Measurements from ENCODE around the gene BTN1A1.
A peak's percentile ranks its signal among the peaks of the same experiment; 100 is the strongest.

Gene BTN1A1

DNA sequence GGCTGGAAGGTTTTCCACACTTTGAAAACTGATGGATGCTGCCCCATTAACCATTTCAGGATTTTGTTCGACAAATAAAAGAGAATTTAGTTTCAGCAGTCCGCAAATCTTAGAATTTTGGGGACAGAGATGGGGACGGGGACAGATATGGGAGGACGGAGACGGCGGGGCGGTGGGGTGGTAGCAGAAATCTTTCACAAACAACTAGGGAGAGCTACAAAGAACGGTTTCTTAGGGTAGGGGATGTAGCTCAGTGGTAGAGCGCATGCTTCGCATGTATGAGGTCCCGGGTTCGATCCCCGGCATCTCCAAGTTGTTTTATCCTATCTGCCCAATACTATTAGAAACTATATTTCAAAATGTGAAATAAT lies 53.1 kb downstream of the BTN1A1 start (continued):
- TF ChIP-seq ZNF660 (tag by site-specific recombination; IDR thresholded peaks at IDR 0.05) (peak; percentile 21; the same call in 1 of the 2 replicates), ZNF501 (tag by site-specific recombination; IDR thresholded peaks at IDR 0.05) (no peak), KLF9 (tag by site-specific recombination; IDR thresholded peaks at IDR 0.05; ENCODE audit: low read depth) (0 out of 2 replicates have a peak, but pooled peaks have one; percentile 4), ZNF10 (tag by site-specific recombination; IDR thresholded peaks at IDR 0.05) (peak; percentile 84), ZSCAN16 (tag by site-specific recombination; IDR thresholded peaks at IDR 0.05) (no peak), ZNF184 (tag by site-specific recombination; IDR thresholded peaks at IDR 0.05) (0 out of 2 replicates have a peak, but pooled peaks have one; percentile 22), ZNF585B (tag by site-specific recombination; IDR thresholded peaks at IDR 0.05) (no peak), ZNF292 (tag by site-specific recombination; IDR thresholded peaks at IDR 0.05; ENCODE audit: borderline replicate concordance, low read depth) (no peak), ZNF335 (tag by site-specific recombination; conservative IDR thresholded peaks at IDR 0.05) (0 out of 2 replicates have a peak, but pooled peaks have one; percentile 32)
- TF ChIP-seq, protein P1, sequence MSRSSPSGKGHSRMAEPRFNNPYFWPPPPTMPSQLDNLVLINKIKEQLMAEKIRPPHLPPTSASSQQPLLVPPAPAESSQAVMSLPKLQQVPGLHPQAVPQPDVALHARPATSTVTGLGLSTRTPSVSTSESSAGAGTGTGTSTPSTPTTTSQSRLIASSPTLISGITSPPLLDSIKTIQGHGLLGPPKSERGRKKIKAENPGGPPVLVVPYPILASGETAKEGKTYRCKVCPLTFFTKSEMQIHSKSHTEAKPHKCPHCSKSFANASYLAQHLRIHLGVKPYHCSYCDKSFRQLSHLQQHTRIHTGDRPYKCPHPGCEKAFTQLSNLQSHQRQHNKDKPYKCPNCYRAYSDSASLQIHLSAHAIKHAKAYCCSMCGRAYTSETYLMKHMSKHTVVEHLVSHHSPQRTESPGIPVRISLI (tag by site-specific recombination; IDR thresholded peaks at IDR 0.05), result no peak; the same call in 1 of the 2 replicates

DNA sequence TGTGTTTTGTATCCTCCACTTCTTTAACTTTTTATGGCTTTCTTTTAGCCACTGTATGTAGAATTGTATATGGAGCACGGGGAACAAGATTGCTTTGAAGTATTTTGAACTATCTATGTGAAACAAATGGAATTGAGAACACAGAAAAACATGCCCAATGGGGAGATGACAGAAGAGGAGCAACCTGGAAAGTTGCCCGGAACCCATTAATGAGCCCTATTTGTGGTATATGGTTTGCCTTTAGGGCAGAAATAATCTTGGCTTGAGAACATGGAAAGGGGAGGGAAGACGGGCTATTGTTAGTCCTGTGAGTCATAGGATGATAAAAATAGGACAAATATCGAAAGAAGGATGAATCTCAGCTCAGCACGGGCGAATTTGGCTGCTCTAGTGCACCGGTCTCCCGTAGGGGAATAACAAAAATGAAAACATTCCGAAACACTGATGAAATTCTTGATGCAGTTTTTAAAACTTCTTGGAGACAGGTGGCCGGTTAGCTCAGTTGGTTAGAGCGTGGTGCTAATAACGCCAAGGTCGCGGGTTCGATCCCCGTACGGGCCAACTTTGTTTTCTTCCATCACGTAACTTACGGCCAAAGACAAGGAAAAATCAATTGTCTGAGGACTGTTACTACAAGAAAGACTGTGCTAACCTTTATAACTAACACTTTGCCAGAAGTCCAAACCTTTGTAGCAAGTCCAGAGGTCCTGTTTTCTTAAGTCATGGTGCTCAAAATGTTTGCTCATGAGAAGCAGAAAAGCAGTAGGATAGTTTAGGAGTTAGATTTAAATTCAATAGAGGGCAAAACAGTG lies 53.7 kb downstream of the BTN1A1 start:
- H3K4me3 ChIP-seq (ENCODE audit: low read depth, low read length), result peak overlapping the region; percentile 71
- CTCF ChIA-PET, result interaction anchor here (0.8 to 3.3 kb wide), 6 partner anchors 14 to 212 kb away, joined by 3 to 9 read pairs (median 5); partner anchors contain the start of gene HMGN4
- H3K27ac ChIP-seq (ENCODE audit: extremely low read depth, low read depth, low read length), result peak overlapping the region; percentile 60
- POLR2A ChIA-PET, result interaction anchor here (0.6 to 3.6 kb wide), 5 partner anchors 15 to 212 kb away, joined by 4 to 29 read pairs (median 7); partner anchors contain the start of genes BTN2A2 and HMGN4
- H3K4me1 ChIP-seq (ENCODE audit: control insufficient read depth, insufficient read depth, low read length), result no peaks in the 10 kb centered on the region
- no peaks in the 10 kb centered on the region for H3K36me3 ChIP-seq (ENCODE audit: control insufficient read depth in 2 of 2, insufficient read depth in 1 of 2, low read length in 2 of 2)
- no peaks in the 10 kb centered on the region for H3K9me3 ChIP-seq (ENCODE audit: control insufficient read depth, insufficient read depth, low read depth, low read length)
- TF ChIP-seq MYNN (tag by site-specific recombination; IDR thresholded peaks at IDR 0.05; ENCODE audit: borderline replicate concordance) (no peak), SCRT1 (tag by site-specific recombination; IDR thresholded peaks at IDR 0.05; ENCODE audit: borderline replicate concordance) (no peak), GFI1B (tag by site-specific recombination; IDR thresholded peaks at IDR 0.05) (peak; percentile 74), WT1 (tag by site-specific recombination; IDR thresholded peaks at IDR 0.05) (peak; percentile 77), ZNF571 (tag by site-specific recombination; IDR thresholded peaks at IDR 0.05) (no peak)
- TF ChIP-seq, protein P2, sequence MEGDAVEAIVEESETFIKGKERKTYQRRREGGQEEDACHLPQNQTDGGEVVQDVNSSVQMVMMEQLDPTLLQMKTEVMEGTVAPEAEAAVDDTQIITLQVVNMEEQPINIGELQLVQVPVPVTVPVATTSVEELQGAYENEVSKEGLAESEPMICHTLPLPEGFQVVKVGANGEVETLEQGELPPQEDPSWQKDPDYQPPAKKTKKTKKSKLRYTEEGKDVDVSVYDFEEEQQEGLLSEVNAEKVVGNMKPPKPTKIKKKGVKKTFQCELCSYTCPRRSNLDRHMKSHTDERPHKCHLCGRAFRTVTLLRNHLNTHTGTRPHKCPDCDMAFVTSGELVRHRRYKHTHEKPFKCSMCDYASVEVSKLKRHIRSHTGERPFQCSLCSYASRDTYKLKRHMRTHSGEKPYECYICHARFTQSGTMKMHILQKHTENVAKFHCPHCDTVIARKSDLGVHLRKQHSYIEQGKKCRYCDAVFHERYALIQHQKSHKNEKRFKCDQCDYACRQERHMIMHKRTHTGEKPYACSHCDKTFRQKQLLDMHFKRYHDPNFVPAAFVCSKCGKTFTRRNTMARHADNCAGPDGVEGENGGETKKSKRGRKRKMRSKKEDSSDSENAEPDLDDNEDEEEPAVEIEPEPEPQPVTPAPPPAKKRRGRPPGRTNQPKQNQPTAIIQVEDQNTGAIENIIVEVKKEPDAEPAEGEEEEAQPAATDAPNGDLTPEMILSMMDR (tag by site-specific recombination; IDR thresholded peaks at IDR 0.05), result no peak
- TF ChIP-seq, protein P3, sequence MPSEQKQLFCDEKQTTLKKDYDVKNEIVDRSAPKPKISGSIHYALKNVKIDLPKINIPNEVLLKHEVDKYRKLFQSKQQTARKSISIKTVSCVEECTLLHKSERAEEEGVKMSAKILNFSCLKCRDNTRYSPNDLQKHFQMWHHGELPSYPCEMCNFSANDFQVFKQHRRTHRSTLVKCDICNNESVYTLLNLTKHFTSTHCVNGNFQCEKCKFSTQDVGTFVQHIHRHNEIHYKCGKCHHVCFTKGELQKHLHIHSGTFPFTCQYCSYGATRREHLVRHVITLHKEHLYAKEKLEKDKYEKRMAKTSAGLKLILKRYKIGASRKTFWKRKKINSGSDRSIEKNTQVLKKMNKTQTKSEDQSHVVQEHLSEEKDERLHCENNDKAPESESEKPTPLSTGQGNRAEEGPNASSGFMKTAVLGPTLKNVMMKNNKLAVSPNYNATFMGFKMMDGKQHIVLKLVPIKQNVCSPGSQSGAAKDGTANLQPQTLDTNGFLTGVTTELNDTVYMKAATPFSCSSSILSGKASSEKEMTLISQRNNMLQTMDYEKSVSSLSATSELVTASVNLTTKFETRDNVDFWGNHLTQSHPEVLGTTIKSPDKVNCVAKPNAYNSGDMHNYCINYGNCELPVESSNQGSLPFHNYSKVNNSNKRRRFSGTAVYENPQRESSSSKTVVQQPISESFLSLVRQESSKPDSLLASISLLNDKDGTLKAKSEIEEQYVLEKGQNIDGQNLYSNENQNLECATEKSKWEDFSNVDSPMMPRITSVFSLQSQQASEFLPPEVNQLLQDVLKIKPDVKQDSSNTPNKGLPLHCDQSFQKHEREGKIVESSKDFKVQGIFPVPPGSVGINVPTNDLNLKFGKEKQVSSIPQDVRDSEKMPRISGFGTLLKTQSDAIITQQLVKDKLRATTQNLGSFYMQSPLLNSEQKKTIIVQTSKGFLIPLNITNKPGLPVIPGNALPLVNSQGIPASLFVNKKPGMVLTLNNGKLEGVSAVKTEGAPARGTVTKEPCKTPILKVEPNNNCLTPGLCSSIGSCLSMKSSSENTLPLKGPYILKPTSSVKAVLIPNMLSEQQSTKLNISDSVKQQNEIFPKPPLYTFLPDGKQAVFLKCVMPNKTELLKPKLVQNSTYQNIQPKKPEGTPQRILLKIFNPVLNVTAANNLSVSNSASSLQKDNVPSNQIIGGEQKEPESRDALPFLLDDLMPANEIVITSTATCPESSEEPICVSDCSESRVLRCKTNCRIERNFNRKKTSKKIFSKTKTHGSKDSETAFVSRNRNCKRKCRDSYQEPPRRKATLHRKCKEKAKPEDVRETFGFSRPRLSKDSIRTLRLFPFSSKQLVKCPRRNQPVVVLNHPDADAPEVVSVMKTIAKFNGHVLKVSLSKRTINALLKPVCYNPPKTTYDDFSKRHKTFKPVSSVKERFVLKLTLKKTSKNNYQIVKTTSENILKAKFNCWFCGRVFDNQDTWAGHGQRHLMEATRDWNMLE (tag by site-specific recombination; conservative IDR thresholded peaks at IDR 0.05; ENCODE audit: low read depth), result no peak; the same call in 1 of the 2 replicates
- TF ChIP-seq, protein P4, sequence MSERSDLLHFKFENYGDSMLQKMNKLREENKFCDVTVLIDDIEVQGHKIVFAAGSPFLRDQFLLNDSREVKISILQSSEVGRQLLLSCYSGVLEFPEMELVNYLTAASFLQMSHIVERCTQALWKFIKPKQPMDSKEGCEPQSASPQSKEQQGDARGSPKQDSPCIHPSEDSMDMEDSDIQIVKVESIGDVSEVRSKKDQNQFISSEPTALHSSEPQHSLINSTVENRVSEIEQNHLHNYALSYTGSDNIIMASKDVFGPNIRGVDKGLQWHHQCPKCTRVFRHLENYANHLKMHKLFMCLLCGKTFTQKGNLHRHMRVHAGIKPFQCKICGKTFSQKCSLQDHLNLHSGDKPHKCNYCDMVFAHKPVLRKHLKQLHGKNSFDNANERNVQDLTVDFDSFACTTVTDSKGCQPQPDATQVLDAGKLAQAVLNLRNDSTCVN (tag by site-specific recombination; optimal IDR thresholded peaks at IDR 0.05), result no peak
- TF ChIP-seq, protein P5, sequence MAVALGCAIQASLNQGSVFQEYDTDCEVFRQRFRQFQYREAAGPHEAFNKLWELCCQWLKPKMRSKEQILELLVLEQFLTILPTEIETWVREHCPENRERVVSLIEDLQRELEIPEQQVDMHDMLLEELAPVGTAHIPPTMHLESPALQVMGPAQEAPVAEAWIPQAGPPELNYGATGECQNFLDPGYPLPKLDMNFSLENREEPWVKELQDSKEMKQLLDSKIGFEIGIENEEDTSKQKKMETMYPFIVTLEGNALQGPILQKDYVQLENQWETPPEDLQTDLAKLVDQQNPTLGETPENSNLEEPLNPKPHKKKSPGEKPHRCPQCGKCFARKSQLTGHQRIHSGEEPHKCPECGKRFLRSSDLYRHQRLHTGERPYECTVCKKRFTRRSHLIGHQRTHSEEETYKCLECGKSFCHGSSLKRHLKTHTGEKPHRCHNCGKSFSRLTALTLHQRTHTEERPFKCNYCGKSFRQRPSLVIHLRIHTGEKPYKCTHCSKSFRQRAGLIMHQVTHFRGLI (tag by site-specific recombination; IDR thresholded peaks at IDR 0.05), result no peak; the same call in 1 of the 2 replicates
- TF ChIP-seq, protein P6, sequence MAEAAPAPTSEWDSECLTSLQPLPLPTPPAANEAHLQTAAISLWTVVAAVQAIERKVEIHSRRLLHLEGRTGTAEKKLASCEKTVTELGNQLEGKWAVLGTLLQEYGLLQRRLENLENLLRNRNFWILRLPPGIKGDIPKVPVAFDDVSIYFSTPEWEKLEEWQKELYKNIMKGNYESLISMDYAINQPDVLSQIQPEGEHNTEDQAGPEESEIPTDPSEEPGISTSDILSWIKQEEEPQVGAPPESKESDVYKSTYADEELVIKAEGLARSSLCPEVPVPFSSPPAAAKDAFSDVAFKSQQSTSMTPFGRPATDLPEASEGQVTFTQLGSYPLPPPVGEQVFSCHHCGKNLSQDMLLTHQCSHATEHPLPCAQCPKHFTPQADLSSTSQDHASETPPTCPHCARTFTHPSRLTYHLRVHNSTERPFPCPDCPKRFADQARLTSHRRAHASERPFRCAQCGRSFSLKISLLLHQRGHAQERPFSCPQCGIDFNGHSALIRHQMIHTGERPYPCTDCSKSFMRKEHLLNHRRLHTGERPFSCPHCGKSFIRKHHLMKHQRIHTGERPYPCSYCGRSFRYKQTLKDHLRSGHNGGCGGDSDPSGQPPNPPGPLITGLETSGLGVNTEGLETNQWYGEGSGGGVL (tag by site-specific recombination; IDR thresholded peaks at IDR 0.05), result no peak
